CD8-positive, alpha-beta memory T cell (primary cell): ENCODE data around the gene ST6GALNAC3. TPM values are rescaled to one million over a fixed set of nuclear protein-coding genes. Genes with fewer than 3 reads are reported as not detected.

Source experiments
- CTCF ChIA-PET: fragments of 350-600 bp; sonication (Branson Sonifier 250); formaldehyde crosslinking; loops from one replicate; lab custom pipeline; 2021; ENCODE audit warnings: antibody characterized with exemption; lab: Charles Lee
- POLR2A ChIA-PET: fragments of 350-600 bp; sonication (Branson Sonifier 250); formaldehyde crosslinking; loops from one replicate; lab custom pipeline; 2021; ENCODE audit warnings: antibody characterized with exemption; lab: Charles Lee
- DNase-seq, 5 donors: peaks; one replicate each; pipeline versions ENCODE4 v3.0.0 to v3.0.0-alpha.2; 2020 to 2022; ENCODE audit warnings: mixed read lengths in 1 of 5
- H3K27ac ChIP-seq: one replicate; pipeline ENCODE4 v1.7.0; 2013; ENCODE audit warnings: low read depth, mild to moderate bottlenecking, low read length, moderate library complexity
- H3K27me3 ChIP-seq: 2 replicates; pipeline ENCODE4 v1.7.0; 2013; ENCODE audit warnings: low read length, mild to moderate bottlenecking; ENCODE audit not compliant: insufficient read depth, poor library complexity, severe bottlenecking
- H3K36me3 ChIP-seq: 2 replicates; pipeline ENCODE4 v1.7.0; 2013; ENCODE audit warnings: mild to moderate bottlenecking, low read length, moderate library complexity; ENCODE audit not compliant: insufficient read depth
- H3K4me1 ChIP-seq: 2 replicates; pipeline ENCODE4 v1.7.0; 2013; ENCODE audit warnings: mild to moderate bottlenecking, low read length, moderate library complexity; ENCODE audit not compliant: insufficient read depth
- H3K4me3 ChIP-seq: 2 replicates; pipeline ENCODE4 v1.7.0; 2013; ENCODE audit warnings: mild to moderate bottlenecking, low read length
- H3K9me3 ChIP-seq: 2 replicates; pipeline ENCODE4 v1.7.0; 2013; ENCODE audit warnings: mild to moderate bottlenecking, low read length
- H3K27ac Mint-ChIP-seq, 8 donors: one replicate each; pipeline ENCODE4 v1.8.0; 2020 to 2021; ENCODE audit warnings: mixed read lengths in 8 of 8, mild to moderate bottlenecking in 6 of 8, inconsistent platforms in 3 of 8, moderate library complexity in 3 of 8
- H3K27me3 Mint-ChIP-seq, 2 donors: one replicate each; pipeline ENCODE4 v1.8.0; 2020 to 2021; ENCODE audit warnings: mixed read lengths in 2 of 2, mild to moderate bottlenecking in 1 of 2, moderate library complexity in 1 of 2
- H3K36me3 Mint-ChIP-seq, 3 donors: one replicate each; pipeline ENCODE4 v1.8.0; 2020 to 2021; ENCODE audit warnings: mixed read lengths in 3 of 3, inconsistent platforms in 1 of 3, mild to moderate bottlenecking in 1 of 3
- H3K4me1 Mint-ChIP-seq, 3 donors: one replicate each; pipeline ENCODE4 v1.8.0; 2020 to 2021; ENCODE audit warnings: mixed read lengths in 3 of 3, inconsistent platforms in 1 of 3, mild to moderate bottlenecking in 1 of 3
- H3K4me3 Mint-ChIP-seq, 7 donors: one replicate each; pipeline ENCODE4 v1.8.0; 2020 to 2021; ENCODE audit warnings: mixed read lengths in 7 of 7, mild to moderate bottlenecking in 6 of 7, moderate library complexity in 4 of 7, inconsistent platforms in 2 of 7
- H3K9me3 Mint-ChIP-seq, 5 donors: one replicate each; pipeline ENCODE4 v1.8.0; 2020 to 2022; ENCODE audit warnings: mixed read lengths in 5 of 5, mild to moderate bottlenecking in 3 of 5, moderate library complexity in 2 of 5, inconsistent platforms in 1 of 5
- polyA plus RNA-seq: library from polyadenylated mRNA; unstranded; fragments of 300-500 nt; fragmentation: Illumina TruSeq; gene quantifications from one replicate; pipeline ENCODE4 v1.2.3, GENCODE V29; 2021
- total RNA-seq, 2 experiments: library from RNA; stranded (reverse); gene quantifications; one replicate each; pipeline ENCODE4 v1.2.3, GENCODE V29; 2021

ST6GALNAC3 gene
- total and polyA plus RNA-seq, 3 experiments from 2014 or later = 0.33 to 1.8 TPM; not detected in 1

GRCh38 chr1:76274302-76274701 is 199.8 kb downstream of the ST6GALNAC3 start:
- DNase-seq = no peak
- no peaks in the 10 kb centered on the region for H3K27me3 ChIP-seq
- H3K4me1 ChIP-seq = peaks cover 21% of the 10 kb centered on the region
- ChIA-PET CTCF (no interaction called here), POLR2A (no interaction called here)
- Mint-ChIP-seq H3K27me3 (no peaks in the 10 kb centered on the region), H3K9me3 (no peaks in the 10 kb centered on the region), H3K4me1 (peaks cover 12 to 24% (median 17%) of the 10 kb centered on the region in 3 donors), H3K27ac (no peak overlapping the region), H3K36me3 (no peaks in the 10 kb centered on the region), H3K4me3 (no peak overlapping the region)
- no peak overlapping the region for H3K4me3 ChIP-seq
- no peaks in the 10 kb centered on the region for H3K9me3 ChIP-seq
- H3K27ac ChIP-seq = no peak overlapping the region
- H3K36me3 ChIP-seq = no peaks in the 10 kb centered on the region

DNA sequence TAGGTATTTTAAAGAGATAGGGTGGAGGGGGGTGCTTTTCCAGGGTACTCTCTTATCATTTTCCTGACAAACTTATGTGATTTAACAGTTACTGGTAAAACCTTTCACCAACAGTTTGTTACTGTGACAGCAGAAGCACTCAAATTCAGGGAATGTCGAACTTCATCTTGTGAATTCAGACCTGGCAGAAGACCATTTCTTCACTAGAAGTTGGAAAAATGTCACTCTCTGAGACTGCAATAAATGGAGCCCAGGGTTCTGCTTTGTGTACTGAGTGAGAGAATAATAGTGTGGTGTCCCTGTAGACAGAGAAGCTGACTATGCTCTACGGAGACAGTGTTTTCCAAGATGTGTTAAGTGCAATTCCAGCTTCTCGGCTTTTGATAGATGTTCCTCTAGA is 200.2 kb downstream of the ST6GALNAC3 start:
- H3K36me3 ChIP-seq = no peaks in the 10 kb centered on the region
- peaks cover 17% of the 10 kb centered on the region for H3K4me1 ChIP-seq
- no peak for DNase-seq
- peaks cover 9 to 20% (median 13%) of the 10 kb centered on the region in 3 donors for H3K4me1 Mint-ChIP-seq
- no peak overlapping the region for H3K4me3 ChIP-seq
- no peaks in the 10 kb centered on the region for H3K36me3 Mint-ChIP-seq
- no peak overlapping the region for H3K27ac ChIP-seq
- no peaks in the 10 kb centered on the region for H3K27me3 Mint-ChIP-seq
- H3K9me3 ChIP-seq = no peaks in the 10 kb centered on the region
- no peaks in the 10 kb centered on the region for H3K27me3 ChIP-seq
- ChIA-PET CTCF (no interaction called here), POLR2A (no interaction called here)
- no peak overlapping the region for H3K4me3 Mint-ChIP-seq
- no peaks in the 10 kb centered on the region for H3K9me3 Mint-ChIP-seq
- no peak overlapping the region for H3K27ac Mint-ChIP-seq

GRCh38 chr1:76278711-76279100 is 204.2 kb downstream of the ST6GALNAC3 start:
- no peaks in the 10 kb centered on the region for H3K4me1 ChIP-seq
- no peaks in the 10 kb centered on the region for H3K36me3 ChIP-seq
- H3K4me3 Mint-ChIP-seq = no peak overlapping the region
- no peak overlapping the region for H3K4me3 ChIP-seq
- peaks cover 0 to 2% (median 0%) of the 10 kb centered on the region in 5 donors for H3K9me3 Mint-ChIP-seq
- DNase-seq = no peak
- ChIA-PET POLR2A (no interaction called here), CTCF (no interaction called here)
- H3K27me3 ChIP-seq = no peaks in the 10 kb centered on the region
- no peaks in the 10 kb centered on the region for H3K27me3 Mint-ChIP-seq
- H3K36me3 Mint-ChIP-seq = no peaks in the 10 kb centered on the region
- H3K9me3 ChIP-seq = no peaks in the 10 kb centered on the region
- H3K4me1 Mint-ChIP-seq = no peaks in the 10 kb centered on the region
- H3K27ac Mint-ChIP-seq = no peak overlapping the region
- H3K27ac ChIP-seq = no peak overlapping the region

GRCh38 chr1:76279101-76279748 is 204.7 kb downstream of the ST6GALNAC3 start:
- H3K27me3 Mint-ChIP-seq = no peaks in the 10 kb centered on the region
- H3K9me3 Mint-ChIP-seq = peaks cover 0 to 2% (median 0%) of the 10 kb centered on the region in 5 donors
- H3K4me3 ChIP-seq = no peak overlapping the region
- H3K9me3 ChIP-seq = no peaks in the 10 kb centered on the region
- no peak overlapping the region for H3K4me3 Mint-ChIP-seq
- no peak overlapping the region for H3K27ac ChIP-seq
- DNase-seq = no peak
- H3K4me1 ChIP-seq = no peaks in the 10 kb centered on the region
- H3K27me3 ChIP-seq = no peaks in the 10 kb centered on the region
- CTCF ChIA-PET = no interaction called here
- H3K36me3 Mint-ChIP-seq = no peaks in the 10 kb centered on the region
- H3K27ac Mint-ChIP-seq = no peak overlapping the region
- POLR2A ChIA-PET = no interaction called here
- H3K4me1 Mint-ChIP-seq = no peaks in the 10 kb centered on the region
- H3K36me3 ChIP-seq = no peaks in the 10 kb centered on the region

GRCh38 chr1:76281306-76281705 is 206.8 kb downstream of the ST6GALNAC3 start:
- Histone ChIP-seq H3K4me1 (peaks cover 9% of the 10 kb centered on the region), H3K27ac (no peak overlapping the region), H3K4me3 (no peak overlapping the region), H3K27me3 (no peaks in the 10 kb centered on the region), H3K36me3 (no peaks in the 10 kb centered on the region), H3K9me3 (no peaks in the 10 kb centered on the region)
- CTCF ChIA-PET = no interaction called here
- Mint-ChIP-seq H3K4me3 (no peak overlapping the region), H3K27ac (no peak overlapping the region), H3K4me1 (peaks cover 16 to 17% (median 17%) of the 10 kb centered on the region in 3 donors), H3K9me3 (peaks cover 0 to 2% (median 0%) of the 10 kb centered on the region in 5 donors), H3K27me3 (peaks cover 0 to 1% of the 10 kb centered on the region in 2 donors), H3K36me3 (no peaks in the 10 kb centered on the region)
- POLR2A ChIA-PET = no interaction called here
- DNase-seq = no peak

DNA sequence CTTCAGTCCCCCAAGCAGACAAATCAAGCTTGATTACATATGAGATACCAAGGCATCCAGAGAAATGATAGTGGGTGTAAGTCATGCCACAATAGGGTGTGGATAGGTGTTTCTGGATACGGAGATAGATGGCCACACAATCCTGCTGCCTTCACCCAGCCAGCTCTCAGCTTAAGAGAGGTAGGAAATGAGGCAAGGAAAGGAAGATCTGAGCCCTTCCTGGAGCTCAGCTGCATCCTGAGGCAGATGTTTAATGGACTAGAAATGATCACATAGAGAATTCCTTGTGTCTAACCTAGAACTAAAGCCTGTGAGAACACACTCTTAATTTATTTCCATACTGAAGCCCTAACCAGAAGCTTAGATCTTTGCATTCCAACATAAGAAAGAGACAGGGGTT is 210.3 kb downstream of the ST6GALNAC3 start:
- Histone ChIP-seq H3K4me1 (peaks cover 33% of the 10 kb centered on the region), H3K9me3 (no peaks in the 10 kb centered on the region), H3K27me3 (no peaks in the 10 kb centered on the region), H3K4me3 (no peak overlapping the region), H3K36me3 (no peaks in the 10 kb centered on the region), H3K27ac (no peak overlapping the region)
- peaks cover 31 to 44% (median 42%) of the 10 kb centered on the region in 3 donors for H3K4me1 Mint-ChIP-seq
- no peak for DNase-seq
- ChIA-PET CTCF (no interaction called here), POLR2A (no interaction called here)
- peaks cover 0 to 3% (median 0%) of the 10 kb centered on the region in 5 donors for H3K9me3 Mint-ChIP-seq
- peak overlapping the region in 1 of 8 donors; percentile 21 for H3K27ac Mint-ChIP-seq
- no peaks in the 10 kb centered on the region for H3K36me3 Mint-ChIP-seq
- peaks cover 0 to 3% of the 10 kb centered on the region in 2 donors for H3K27me3 Mint-ChIP-seq
- H3K4me3 Mint-ChIP-seq = no peak overlapping the region

DNA sequence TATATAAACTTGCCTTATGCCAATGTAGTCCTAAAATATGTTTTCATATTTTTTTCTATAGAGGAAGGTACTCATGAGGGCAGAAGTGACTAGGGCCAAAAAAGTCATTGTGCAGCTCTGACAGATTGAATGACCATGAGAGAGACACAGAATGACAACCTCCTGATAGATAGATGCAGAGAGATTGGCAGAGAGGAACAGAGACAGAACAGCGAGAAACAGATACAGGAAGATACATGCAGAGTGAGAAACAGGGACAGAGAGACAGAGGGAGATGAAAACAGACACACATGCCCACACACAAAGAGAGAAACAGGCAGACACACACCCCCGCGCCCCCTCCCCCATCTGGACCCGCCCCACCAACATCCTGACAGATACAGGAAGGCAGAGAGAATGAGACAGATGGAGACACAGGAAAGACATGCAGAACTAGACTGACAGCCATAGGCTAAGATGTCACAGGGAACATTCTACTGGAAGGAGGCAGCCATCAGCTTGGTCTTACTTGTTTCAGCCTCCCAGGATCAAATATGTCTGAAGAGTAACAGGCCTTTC is 211.1 kb downstream of the ST6GALNAC3 start:
- Histone ChIP-seq H3K9me3 (no peaks in the 10 kb centered on the region), H3K4me3 (no peak overlapping the region), H3K27me3 (no peaks in the 10 kb centered on the region), H3K27ac (no peak overlapping the region), H3K36me3 (no peaks in the 10 kb centered on the region), H3K4me1 (peaks cover 41% of the 10 kb centered on the region)
- H3K9me3 Mint-ChIP-seq = peaks cover 0 to 3% (median 0%) of the 10 kb centered on the region in 5 donors
- DNase-seq = no peak
- peaks cover 0 to 3% of the 10 kb centered on the region in 2 donors for H3K27me3 Mint-ChIP-seq
- ChIA-PET CTCF (no interaction called here), POLR2A (no interaction called here)
- H3K36me3 Mint-ChIP-seq = no peaks in the 10 kb centered on the region
- peak overlapping the region in 1 of 7 donors; percentile 25 for H3K4me3 Mint-ChIP-seq
- H3K4me1 Mint-ChIP-seq = peaks cover 39 to 52% (median 50%) of the 10 kb centered on the region in 3 donors
- H3K27ac Mint-ChIP-seq = peak overlapping the region in 3 of 8 donors; percentile 5 to 71 (median 35)

GRCh38 chr1:76287917-76288316 is 213.4 kb downstream of the ST6GALNAC3 start:
- H3K36me3 ChIP-seq = no peaks in the 10 kb centered on the region
- no peak for DNase-seq
- Mint-ChIP-seq H3K4me1 (peaks cover 55 to 73% (median 69%) of the 10 kb centered on the region in 3 donors), H3K36me3 (no peaks in the 10 kb centered on the region), H3K27me3 (peaks cover 0 to 3% of the 10 kb centered on the region in 2 donors), H3K27ac (no peak overlapping the region), H3K4me3 (no peak overlapping the region), H3K9me3 (peaks cover 0 to 2% (median 0%) of the 10 kb centered on the region in 5 donors)
- H3K4me1 ChIP-seq = peaks cover 59% of the 10 kb centered on the region
- ChIA-PET POLR2A (no interaction called here), CTCF (no interaction called here)
- H3K27me3 ChIP-seq = no peaks in the 10 kb centered on the region
- H3K4me3 ChIP-seq = no peak overlapping the region
- H3K9me3 ChIP-seq = no peaks in the 10 kb centered on the region
- no peak overlapping the region for H3K27ac ChIP-seq
